ENCODE measurements around the gene TSR3.
"Not testable (repeated sequence)": the region's sequence is repeated elsewhere in the genome, so short reads cannot be mapped to it uniquely, and the experiment has no call there.

Gene TSR3

DNA sequence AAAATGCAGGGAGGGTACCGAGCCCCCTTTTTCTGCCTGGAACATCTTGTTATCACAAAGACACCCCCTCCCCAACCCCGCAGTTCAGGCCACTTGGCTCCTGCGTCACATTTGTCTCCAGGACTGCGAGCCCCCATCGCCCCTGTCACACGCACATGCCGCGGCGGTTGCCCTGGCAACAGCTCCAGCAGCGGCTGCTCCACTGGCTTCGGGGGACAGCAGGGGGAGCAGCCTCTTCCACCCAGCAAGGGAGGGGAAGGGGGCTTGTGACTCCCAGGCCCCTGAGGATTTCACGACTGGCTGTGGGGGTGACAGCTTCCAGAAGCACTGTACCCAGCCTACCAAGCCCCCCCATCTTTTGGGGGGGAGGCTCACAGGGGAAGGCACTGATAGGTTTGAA is 15.7 kb downstream of the TSR3 start:
- no peak for DNase-seq

DNA sequence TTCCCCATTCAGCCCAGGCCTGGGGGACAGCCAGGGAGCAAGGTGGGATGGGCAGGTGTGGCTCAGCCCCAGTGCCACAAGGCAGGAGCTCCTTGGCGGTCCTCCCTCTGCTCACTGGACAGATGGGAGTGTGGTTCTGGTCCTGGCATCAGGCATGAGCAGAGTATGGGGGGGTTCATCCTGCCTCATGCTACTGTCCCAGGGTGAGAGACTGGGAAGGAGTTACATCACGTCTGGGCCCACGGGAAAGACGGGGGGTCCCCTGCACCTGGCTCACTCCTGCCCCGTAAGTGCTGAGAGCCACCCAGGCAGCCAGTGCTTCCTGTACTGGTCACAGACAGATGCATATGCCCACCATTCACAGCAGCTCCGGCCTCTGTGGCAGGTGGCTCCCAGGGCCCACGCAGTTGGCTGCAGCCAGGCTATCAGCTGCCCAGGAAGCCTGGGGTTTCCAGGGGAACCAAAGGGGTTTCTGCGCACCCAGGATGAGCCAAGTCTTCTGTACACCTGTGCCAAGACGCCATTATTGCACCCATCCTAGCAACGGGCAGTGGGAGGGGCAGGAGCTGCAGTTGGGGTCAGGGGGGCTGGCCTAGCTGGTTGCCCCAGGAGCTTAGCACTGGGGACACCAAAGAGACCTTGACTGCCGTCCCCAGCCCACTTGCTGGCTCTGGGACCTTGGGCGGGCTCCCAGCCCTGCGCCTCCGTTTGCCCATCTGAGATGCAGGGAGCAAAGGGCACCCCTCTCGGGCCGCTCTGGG is 16.3 kb downstream of the TSR3 start:
- DNase-seq, result no peak

DNA sequence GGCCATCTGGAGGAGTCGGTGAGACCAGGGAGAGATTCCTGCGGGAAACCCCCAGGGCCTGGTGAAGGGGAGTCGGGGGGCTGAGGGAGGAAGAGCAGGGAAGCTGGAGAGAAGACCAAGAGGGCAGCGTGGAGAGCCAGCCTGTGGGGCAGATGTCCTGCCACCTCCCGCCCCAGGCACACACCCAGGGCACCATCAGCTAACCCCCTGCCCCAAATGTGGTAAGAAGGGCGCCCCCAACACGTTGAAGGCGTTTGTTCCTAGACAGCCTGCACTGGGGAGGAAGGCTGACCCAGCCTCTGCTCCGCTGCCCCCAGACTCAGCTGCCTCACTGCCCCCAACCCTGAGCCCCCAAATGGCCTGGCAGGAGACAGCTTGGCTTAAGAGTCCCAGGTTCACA is 16.9 kb downstream of the TSR3 start:
- DNase-seq, result no peak

DNA sequence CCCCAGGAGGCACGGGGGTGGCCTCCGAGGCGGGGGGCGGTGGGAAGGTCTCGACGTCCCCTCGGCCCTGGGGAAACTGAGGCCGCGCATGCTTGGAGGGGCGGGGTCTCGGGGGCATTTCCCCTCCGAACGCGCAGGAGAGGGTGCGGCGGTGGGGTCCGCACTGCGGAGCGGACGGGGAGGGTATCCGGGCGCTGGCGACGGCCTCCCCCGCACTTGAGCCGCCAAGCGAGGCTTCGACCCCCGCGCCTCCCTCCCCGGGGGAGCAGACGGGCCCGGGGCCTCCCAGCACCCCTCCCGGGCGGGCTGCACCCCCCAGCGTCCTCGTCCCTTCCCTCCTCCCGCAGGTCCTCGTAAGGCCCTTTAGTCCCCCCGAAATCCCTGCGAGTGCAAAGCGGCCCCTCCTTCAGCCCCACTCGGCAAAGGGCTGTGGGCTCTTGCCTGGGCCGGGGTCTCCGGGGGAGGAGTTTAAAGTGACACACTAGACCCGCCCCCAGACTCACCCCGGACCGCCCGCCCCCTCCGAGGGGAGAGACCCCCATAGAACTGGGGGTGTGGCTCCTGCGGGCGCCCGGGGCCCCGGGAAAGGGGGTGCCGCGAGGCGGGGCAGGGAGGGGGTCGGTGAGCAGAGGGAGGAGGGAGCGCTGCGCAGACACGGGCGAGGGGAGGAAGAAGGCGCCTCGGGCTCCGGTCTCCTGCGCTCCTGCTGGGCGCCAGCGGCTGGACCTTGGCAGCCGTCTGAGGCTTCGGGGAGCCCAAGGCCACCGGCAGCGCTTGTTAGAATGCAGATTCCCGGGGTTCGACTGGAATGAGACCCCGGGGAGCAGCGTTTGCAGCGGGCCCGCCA is 17.6 kb downstream of the TSR3 start:
- DNase-seq, result no peak

DNA sequence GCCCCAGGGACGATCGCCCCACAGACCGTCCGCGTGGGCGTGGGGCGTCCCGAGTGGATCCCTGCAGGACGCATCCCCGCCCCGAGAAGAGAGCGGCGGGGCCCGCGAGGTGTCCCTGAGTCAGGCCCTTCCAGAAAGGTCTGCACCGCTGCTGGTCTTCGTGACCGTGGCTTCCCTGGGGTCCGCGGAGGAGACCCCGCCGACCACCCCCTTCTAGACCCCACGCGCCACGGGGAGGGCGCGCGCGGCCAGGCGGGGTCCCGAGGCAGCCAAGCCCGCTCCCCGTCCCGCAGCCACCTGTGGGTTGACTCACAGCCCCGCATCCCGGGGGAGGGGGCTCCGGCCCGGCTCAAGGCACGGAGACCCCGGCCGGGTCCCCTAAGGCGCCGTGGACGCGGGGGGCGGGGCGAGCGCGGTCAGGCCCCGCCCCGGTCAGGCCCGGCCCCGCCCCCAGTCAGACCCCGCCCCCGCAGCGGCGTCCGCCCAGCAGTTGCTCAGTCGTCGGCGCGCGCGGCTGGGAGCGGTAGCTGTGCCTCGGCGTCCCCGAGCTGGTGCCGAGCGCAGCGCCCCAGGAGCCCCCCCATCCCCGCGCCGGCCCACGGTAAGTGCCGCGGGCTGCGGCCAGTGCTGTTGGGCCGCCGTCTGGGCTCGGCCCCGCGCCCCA is 18.4 kb downstream of the TSR3 start, which contains the start of gene BAIAP3:
TSS of gene BAIAP3 (plus strand) at position 497 of the 664 bp plus-strand sequence. CDS start 4,905 bp downstream, outside the sequence.
- DNase-seq, result peak; percentile 43 to 59

DNA sequence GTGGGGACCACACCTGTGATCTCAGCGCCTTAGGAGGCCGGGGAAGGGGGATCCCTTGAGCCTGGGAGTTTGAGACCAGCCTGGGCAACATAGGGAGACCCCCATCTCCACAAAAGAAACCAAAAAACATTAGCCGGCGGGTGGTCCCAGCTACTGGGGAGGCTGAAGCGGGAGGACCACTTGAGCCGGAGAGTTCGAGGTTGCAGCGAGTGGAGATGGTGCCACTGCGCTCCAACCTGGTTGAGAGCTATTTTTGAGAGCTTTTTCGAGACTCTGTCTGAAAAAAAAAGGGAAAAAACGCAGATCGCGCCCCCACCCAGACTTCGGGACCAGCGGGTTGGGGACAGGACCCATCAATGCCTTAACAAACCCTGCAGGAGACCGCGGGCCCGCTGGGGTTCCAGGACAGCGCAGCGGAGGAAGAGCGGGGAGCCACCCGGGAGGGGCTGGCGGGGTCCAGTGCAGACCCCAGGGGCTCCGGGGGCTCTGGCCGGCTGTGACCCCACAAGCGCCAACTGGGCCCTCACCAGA is 19.0 kb downstream of the TSR3 start:
- no peak for DNase-seq

DNA sequence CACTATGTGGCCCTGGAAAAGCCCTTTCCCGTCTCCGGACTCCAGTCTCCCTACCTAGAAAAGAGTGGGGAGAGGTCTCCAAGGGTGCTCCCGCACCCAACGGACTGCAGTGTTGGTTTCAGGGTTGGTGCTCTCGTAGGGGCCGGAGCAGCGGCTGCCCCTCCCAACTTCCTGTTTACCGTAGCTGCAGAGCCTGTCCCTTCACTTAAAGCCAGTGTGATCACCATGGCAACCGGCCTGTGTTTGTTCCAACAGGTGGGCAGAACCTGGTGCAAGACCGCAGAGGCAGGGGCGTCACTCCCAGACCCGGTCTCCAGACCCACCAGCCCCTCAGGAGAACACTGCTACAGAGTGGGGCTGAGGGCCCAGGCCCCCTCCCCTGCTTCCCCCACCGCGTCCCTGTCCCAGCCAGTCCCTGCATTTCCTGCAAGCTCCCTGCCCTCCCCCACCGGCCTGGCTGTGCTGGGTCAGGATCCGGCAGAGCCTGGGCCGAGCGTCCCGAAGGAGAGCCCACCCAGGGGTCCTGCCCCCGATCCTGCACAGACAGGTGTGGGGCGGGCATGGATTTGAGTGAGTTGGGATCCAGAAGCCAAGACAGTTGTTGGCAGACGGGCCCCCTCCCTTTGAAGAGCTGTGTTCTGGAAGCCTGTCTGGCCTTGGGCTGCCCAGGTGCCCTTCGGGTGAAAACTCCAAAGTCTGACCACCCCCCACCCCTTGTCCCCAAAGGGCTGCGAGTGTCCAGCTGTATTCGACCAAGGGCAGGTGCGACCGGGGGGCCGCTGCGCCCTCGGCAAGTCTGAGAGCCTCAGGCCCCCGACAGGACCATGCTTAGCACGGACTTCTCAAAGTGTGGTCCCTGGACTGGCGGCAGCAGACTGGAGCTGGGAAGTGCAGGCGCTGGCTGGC is 19.7 kb downstream of the TSR3 start:
- no peak for DNase-seq

DNA sequence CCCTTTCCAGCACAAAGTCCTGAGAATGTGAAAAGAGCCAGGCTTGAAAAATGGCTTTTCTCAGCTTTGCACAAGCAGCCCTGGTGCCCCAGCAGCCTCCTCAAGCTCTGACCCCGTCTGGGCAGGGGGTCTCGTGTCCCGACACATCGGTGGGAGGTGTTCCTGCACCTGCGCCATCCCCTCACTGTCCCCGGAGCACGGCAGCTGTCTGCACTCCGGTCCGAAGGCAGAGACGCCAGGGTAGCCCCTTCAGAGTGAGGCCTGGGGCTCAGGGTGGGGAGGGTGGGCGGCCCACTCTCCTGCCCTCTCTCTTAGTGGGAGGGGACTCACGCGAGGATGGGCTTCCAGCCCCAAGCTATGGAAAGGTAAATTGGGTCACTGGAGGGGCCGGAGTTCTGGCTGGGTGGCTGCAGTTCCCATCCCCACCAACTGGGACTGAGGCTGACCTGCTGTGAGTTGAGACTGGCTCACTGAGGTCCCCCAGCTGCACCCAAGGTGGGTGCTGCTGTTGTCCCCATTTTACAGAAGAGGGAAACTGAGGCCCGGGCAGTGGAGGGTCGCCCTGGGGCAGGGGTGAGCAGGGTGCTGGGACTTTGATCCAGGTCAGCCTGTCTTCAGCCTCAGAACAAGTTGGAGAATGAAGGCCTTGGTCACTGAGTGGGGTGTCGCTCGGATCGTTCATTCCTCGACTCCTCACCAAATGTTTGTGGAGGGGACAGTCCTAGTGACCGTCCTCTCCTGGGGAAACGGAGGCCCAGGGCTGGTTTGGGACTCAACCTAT is 20.6 kb downstream of the TSR3 start:
- DNase-seq, result no peak

DNA sequence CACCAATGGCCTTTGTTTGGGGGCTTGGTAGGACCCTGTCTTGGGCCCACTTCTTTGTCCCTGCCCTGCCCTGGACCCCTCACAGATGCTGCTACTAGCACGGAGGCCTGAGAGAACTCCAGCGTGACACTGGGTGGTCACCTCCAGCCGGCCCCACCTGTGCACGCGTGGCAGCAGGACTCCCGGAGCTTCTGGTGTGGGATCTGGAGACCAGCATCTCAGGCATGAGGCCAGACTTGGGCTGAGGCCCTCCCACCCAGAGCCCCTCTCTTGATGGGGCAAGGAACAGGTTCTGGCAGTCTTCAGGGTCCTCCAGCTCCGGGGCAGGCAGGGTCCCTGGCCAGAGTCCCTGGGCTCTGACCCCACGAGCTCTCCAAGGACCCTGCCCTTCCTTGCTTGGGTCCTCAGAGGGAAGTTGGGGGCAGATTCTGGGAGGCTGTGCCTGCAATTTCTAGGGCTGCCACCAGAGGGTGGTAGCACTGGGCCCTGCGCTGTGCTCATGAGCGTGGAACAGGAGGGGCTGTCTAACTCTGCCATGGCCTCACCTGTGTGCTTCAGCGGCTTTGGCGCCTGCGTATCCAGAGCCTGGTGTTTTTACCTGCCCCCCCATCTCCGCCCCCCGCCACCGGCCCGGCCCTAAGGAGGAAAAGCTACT is 21.3 kb downstream of the TSR3 start:
- DNase-seq, result no peak

DNA sequence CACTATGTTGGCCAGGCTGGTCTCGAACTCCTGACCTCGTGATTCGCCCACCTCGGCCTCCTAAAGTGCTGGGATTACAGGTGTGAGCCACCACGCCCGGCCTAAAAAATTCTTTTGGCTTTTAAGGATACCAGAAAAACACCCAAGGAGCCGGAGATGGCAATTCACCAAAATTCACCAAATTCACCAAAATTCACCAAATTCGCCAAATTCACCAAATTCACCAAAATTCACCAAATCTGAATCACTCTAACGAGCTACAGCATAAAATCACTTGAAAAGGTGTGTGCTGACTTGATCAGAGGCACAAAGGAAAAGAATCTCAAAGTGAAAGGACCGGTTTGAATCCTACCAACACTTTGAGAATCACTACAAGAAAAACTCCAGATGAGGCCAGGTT is 22.7 kb downstream of the TSR3 start:
- not testable (repeated sequence) for DNase-seq

DNA sequence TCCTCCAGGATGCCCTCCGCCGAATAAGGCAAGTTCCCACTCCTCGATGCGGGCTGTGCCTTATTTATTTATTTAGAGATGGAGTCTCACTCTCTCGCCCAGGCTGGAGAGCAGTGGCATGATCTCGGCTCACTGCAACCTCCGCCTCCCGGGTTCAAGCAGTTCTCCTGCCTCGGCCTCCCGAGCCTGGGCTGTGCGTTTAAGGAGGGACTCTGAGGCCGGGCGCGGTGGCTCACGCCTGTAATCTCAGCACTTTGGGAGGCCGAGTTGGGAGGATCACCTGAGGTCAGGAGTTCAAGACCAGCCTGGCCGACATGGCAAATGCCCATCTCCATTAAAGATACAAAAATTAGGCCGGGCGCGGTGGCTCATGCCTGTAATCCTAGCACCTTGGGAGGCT is 23.5 kb downstream of the TSR3 start:
- not testable (repeated sequence) for DNase-seq

DNA sequence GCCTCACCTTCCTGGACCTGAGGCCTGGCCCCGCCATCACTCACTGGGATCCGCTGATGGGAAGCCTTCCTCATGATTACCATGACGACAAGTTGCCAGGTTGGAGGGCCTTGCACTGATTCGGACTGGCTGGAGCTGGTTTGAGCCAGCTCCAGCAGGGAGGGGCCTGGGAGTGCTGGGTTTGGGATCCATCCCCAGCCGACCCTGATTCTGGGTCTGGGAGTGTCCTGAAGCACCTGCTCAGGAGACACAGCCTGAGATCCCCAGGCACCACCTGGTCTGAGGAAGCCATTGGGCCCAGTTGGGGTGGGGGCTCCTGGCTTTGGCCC is 24.1 kb downstream of the TSR3 start:
- DNase-seq, result no peak

DNA sequence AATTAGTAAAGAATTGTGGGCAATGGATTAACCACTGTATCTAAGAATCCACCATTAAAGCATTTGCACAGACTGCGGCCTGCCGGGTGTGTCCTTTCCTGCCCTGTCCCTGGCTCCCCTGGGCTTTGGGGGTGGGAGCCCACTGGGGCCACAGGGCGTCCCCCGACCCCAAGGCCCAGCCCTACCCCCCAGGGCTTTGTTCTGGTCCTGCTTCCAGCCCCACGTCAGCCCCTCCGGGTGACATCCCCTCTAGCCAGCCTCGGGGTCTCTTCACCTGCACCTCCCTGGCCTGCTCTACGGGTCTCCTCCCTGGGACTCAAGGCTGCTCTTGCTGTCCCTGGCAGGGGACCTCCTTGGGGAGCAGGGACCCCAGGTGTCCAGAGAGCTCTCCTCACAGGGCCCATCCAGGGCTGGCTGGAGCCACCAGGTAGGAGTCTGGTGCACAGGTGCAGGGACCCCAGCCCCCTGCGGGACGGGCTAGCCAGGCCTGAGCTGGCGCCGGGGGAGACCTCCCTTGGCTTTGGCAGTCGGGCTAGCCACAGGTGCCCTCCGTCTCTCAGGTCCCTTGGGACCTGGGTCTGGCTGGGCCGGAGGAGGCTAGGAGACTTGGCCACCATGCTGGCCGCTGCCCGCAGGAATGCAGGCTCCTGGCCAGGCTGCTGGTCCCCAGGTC is 24.6 kb downstream of the TSR3 start:
- DNase-seq, result no peak

DNA sequence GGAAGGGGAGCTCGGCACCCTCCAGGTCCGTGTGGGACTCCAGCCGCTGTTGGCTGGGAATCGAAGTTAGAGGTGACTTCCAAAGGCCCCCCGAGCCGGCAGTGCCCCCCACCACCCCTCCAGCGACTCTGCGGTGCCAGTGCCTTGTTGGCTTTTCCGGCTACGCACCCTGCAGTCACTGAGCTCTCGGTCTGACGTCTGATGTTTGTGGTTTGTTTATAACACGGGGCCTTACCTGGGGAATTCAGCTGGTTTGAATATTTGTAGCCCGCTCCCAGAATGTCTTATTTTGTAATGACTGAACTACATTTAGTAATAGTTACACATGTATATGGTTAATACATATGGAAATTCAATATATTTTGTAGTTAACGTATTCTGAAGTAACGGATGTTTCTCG is 25.3 kb downstream of the TSR3 start:
- no peak for DNase-seq

DNA sequence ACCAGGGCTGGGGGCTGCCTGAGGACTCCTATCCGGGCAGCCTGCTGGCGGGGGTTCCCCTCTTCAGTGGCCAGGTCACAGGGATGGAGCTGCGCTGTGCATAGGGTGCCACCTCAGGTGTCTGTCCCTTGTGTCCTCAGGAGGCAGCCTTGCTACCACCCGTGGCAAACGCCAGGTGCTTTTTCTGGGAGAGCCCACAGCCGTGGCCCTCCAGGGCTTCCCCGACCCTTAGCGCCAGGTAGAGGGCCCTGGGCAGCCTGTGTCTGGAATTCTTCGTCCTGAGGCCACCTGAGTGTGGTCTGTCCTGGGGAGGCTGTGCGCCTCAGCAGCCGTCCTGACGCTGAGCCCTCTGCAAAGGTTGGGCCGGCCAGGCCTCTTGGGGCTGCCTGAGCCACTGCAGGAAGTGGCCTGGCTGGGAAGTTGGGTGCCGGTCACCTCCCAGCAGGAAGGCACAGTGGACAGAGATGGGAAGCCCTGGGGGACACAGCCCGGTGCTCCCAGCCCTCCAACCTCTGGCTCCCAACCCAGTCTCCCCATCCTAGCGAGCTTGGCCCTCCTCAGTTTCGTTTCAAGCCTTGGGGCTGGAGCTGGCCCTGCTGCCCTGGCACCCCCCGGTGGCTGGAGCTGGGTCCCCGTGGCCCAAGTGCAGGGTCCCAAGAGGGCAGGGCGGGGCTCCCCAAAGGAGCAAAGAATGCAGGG is 25.9 kb downstream of the TSR3 start:
- no peak for DNase-seq

DNA sequence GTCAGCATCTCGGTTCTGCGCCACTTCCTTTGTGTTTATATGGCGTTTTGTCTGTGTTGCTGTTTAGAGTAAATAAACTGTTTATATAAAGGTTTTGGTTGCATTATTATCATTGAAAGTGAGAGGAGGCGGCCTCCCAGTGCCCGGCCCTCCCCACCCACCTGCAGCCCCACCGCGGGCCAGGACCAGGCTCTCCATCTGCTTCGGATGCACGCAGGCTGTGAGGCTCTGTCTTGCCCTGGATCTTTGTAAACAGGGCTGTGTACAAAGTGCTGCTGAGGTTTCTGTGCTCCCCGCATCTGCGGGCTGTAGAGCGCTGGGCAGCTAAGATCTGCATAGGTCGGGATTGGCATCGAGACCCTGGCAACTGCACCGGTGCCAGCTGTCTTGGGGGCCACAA is 26.4 kb downstream of the TSR3 start:
- no peak for DNase-seq

DNA sequence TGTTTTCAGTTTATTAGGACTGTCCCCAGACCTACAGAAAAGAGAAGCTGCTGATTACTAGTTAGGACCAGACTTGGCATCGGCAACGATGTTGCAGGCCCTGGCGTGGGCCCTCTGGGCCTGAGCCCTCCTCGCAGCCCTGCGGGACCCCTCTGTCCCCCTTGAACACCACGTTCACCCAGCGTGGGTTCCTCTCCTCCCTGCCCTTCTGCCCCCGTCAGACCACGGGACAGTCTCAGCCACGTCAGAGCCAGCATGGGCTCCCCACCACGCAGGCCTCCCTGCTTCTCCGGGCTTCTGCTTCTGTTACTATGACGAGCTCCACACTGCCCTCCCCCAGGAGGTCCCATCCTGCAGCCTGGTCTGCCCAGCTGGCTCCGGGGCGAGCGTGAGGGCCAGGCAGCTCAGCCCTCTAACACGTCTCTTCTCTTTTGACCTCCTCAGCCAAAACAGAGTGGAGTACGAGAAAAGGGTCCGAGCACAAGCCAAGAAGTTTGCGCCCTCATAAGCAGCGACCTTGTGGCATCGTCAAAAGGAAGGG is 27.3 kb downstream of the TSR3 start:
- no peak for DNase-seq

DNA sequence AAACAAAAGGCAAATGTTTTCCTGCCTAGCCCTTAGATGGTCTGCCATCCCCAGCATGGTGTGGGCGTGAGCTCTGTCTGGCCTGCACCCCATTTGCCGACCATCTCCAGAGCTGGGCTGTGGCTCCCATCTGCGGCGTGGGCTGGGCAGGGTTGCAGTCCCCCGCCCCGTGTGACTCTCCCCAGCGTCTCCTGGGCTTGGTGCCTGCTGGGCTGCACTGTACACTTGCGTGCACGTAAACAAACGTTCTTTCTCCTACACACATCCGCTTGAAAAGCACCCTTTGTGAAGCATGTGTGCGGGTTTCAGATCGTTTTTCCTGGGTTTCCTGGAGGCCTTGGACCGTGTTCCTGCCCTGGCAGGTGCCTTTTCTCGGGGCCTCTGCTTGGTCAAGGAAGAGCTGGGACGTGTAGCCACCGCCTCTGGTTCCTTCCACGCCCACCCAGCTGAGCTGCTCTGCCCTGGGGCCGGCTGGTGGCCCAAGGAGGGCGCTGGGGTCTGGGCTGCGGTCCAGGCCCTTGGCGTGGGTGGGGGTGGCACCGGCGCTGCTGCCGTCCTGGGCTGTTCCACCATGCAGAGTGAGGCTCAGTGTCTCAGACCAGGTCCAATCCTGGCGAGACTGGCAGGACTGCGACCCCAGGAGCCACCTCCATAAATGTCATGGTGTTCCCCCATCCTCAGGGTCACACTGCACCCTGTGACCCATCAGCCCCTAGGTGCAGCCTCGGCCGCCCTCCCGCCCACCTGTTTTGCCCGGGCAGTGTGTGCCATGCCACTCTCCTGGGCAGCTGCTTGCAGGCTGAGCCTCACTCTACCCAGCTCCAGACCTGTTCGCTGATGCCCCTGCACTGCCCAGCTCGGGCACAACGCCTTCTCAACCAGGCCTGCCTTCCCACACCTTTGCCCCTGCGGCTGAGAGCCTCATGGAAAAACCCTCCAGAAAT is 28.1 kb downstream of the TSR3 start:
- no peak for DNase-seq
